T-helper 1 cell treated with Interleukin-12 subunit alpha and Interleukin-12 subunit beta and Interleukin-4 antibody, amounts not matched to agents 30 ng/mL and 1 ng/mL, for 36 hours (primary cell): ENCODE results near the gene CSTPP1. TPM values are rescaled to one million over a fixed set of nuclear protein-coding genes. Genes with fewer than 3 reads are reported as not detected.

Source experiments
- intact Hi-C: fragments of 100-400 bp; cut with micrococcal nuclease; formaldehyde crosslinking; loops from one replicate; pipeline ENCODE4 v1.15.1; 2024
- total RNA-seq: library from RNA; stranded (reverse); gene quantifications from 2 replicates; pipeline ENCODE4 v1.2.3, GENCODE V29; 2022

The CSTPP1 gene
- total RNA-seq, 1 donor from 2014 or later: 21.5 TPM

- intact Hi-C loops: loop anchor here (1.0 to 10.0 kb wide), 14 partner anchors 9 to 1063 kb away; partner anchors contain the start of genes ACP2, AGBL2, ATG13 and CELF1
These were observed 240.8 kb downstream of the CSTPP1 start for GRCh38 chr11:47177229-47177845.

GRCh38 chr11:47177846-47178245 is 241.3 kb downstream of the CSTPP1 start:
- intact Hi-C loops: loop anchor here (1.0 to 10.0 kb wide), 14 partner anchors 8 to 1063 kb away; partner anchors contain the start of genes ACP2, AGBL2, ATG13 and CELF1

GRCh38 chr11:47178316-47178715 is 241.8 kb downstream of the CSTPP1 start:
- intact Hi-C loops: loop anchor here (5.0 to 10.0 kb wide), 2 partner anchors 539 to 1064 kb away; partner anchors contain the start of gene AGBL2

GRCh38 chr11:47178737-47179654 is 242.4 kb downstream of the CSTPP1 start:
- intact Hi-C loops: loop anchor here (5.0 to 10.0 kb wide), 2 partner anchors 538 to 1064 kb away; partner anchors contain the start of gene AGBL2

GRCh38 chr11:47179655-47179991 is 243.1 kb downstream of the CSTPP1 start:
- intact Hi-C loops: loop anchor here (5.0 to 10.0 kb wide), 2 partner anchors 538 to 1065 kb away; partner anchors contain the start of gene AGBL2

- intact Hi-C loops: no loop called here
These were observed 243.6 kb downstream of the CSTPP1 start for GRCh38 chr11:47180006-47180787.

- intact Hi-C loops: no loop called here
These were observed 244.7 kb downstream of the CSTPP1 start for GRCh38 chr11:47181271-47181670.

- intact Hi-C loops: no loop called here
These were observed 245.8 kb downstream of the CSTPP1 start for GRCh38 chr11:47182380-47182779.

GRCh38 chr11:47183031-47183856 is 246.7 kb downstream of the CSTPP1 start:
- intact Hi-C loops: no loop called here

GRCh38 chr11:47183969-47184368 is 247.4 kb downstream of the CSTPP1 start:
- intact Hi-C loops: no loop called here

GRCh38 chr11:47184711-47185304 is 248.2 kb downstream of the CSTPP1 start:
- intact Hi-C loops: no loop called here

GRCh38 chr11:47185305-47186075 is 248.9 kb downstream of the CSTPP1 start:
- intact Hi-C loops: loop anchor here (1.0 kb wide), 1 partner anchor 8 kb away; no protein-coding TSS in a partner anchor

- intact Hi-C loops: loop anchor here (1.0 kb wide), 1 partner anchor 9 kb away; no protein-coding TSS in a partner anchor
These were observed 249.6 kb downstream of the CSTPP1 start, which contains the start of gene PACSIN3 for GRCh38 chr11:47186076-47186699. TSS of gene PACSIN3 (minus strand) at chr11:47186434. CDS start at chr11:47182727, 3,707 bp downstream.

GRCh38 chr11:47186700-47187695 is 250.4 kb downstream of the CSTPP1 start:
- intact Hi-C loops: loop anchor here (1.0 kb wide), 2 partner anchors 10 to 27 kb away; partner anchors contain the start of gene DDB2

- intact Hi-C loops: loop anchor here (1.0 kb wide), 1 partner anchor 27 kb away; the partner anchor contains the start of gene DDB2
These were observed 251.2 kb downstream of the CSTPP1 start for GRCh38 chr11:47187723-47188122.

- intact Hi-C loops: no loop called here
These were observed 251.7 kb downstream of the CSTPP1 start for GRCh38 chr11:47188259-47188658.
